Bone marrow (tissue), 2 donors: Measurements from ENCODE around the gene FBN1.

Source experiments
- DNase-seq, 2 donors: peaks; one replicate each; lab custom pipeline; 2025; lab: John Stamatoyannopoulos, UW

The FBN1 gene

GRCh38 chr15:48514103-48514816, 131.2 kb downstream of the FBN1 start:
- DNase-seq, result no peak

GRCh38 chr15:48510976-48511375, 134.5 kb downstream of the FBN1 start:
- no peak for DNase-seq

- DNase-seq, result no peak
Observed at GRCh38 chr15:48507416-48508065, 138.0 kb downstream of the FBN1 start.

GRCh38 chr15:48505067-48505466, 140.4 kb downstream of the FBN1 start:
- no peak for DNase-seq

GRCh38 chr15:48501208-48501607, 144.3 kb downstream of the FBN1 start:
- DNase-seq, result no peak

GRCh38 chr15:48500595-48500994, 144.9 kb downstream of the FBN1 start:
- DNase-seq, result no peak

- no peak for DNase-seq
Observed at GRCh38 chr15:48499978-48500377, 145.5 kb downstream of the FBN1 start.

- no peak for DNase-seq
Observed at GRCh38 chr15:48498828-48499227, 146.7 kb downstream of the FBN1 start.

- no peak for DNase-seq
Observed at GRCh38 chr15:48494631-48495030, 150.9 kb downstream of the FBN1 start.

- DNase-seq, result no peak
Observed at GRCh38 chr15:48493763-48494225, 151.7 kb downstream of the FBN1 start.

GRCh38 chr15:48493084-48493762, 152.3 kb downstream of the FBN1 start:
- DNase-seq, result no peak

GRCh38 chr15:48486228-48486627, 159.3 kb downstream of the FBN1 start:
- no peak for DNase-seq

- DNase-seq, result no peak
Observed at GRCh38 chr15:48481802-48482201, 163.7 kb downstream of the FBN1 start.

GRCh38 chr15:48479751-48480150, 165.8 kb downstream of the FBN1 start:
- no peak for DNase-seq

GRCh38 chr15:48478581-48478980, 166.9 kb downstream of the FBN1 start:
- DNase-seq, result no peak

- no peak for DNase-seq
Observed at GRCh38 chr15:48477795-48478360, 167.6 kb downstream of the FBN1 start.

- no peak for DNase-seq
Observed at GRCh38 chr15:48475600-48476395, 169.7 kb downstream of the FBN1 start.

- no peak for DNase-seq
Observed at GRCh38 chr15:48473667-48474066, 171.8 kb downstream of the FBN1 start.

- DNase-seq, result no peak
Observed at GRCh38 chr15:48472756-48473155, 172.8 kb downstream of the FBN1 start.

GRCh38 chr15:48471073-48471472, 174.4 kb downstream of the FBN1 start:
- no peak for DNase-seq

GRCh38 chr15:48470096-48470495, 175.4 kb downstream of the FBN1 start:
- no peak for DNase-seq

GRCh38 chr15:48469681-48470080, 175.8 kb downstream of the FBN1 start:
- DNase-seq, result no peak
